ENCODE results near the gene SCARF2.

SCARF2 gene

GRCh38 chr22:20439556-20439927, 1.9 kb upstream of the SCARF2 start:
- no peak for DNase-seq (ENCODE audit: low spot score)

- DNase-seq (ENCODE audit: low spot score) = peak; percentile 83
These were observed 1.3 kb upstream of the SCARF2 start for GRCh38 chr22:20438678-20439492.

- DNase-seq (ENCODE audit: low spot score) = no peak
These were observed 727 bp upstream of the SCARF2 start for GRCh38 chr22:20438427-20438677.

GRCh38 chr22:20436768-20437612, 635 bp downstream of the SCARF2 start:
- peak; percentile 68 for DNase-seq (ENCODE audit: low spot score)

GRCh38 chr22:20436307-20436767, 1.3 kb downstream of the SCARF2 start:
- DNase-seq (ENCODE audit: low spot score) = peak; percentile 72

GRCh38 chr22:20435436-20436306, 2.0 kb downstream of the SCARF2 start:
- no peak for DNase-seq (ENCODE audit: low spot score)

GRCh38 chr22:20434773-20435172, 2.9 kb downstream of the SCARF2 start:
- no peak for DNase-seq (ENCODE audit: low spot score)

- DNase-seq (ENCODE audit: low spot score) = no peak
These were observed 3.3 kb downstream of the SCARF2 start for GRCh38 chr22:20434264-20434751.

- DNase-seq (ENCODE audit: low spot score) = no peak
These were observed 3.9 kb downstream of the SCARF2 start for GRCh38 chr22:20433686-20434241.

GRCh38 chr22:20433191-20433590, 4.4 kb downstream of the SCARF2 start:
- DNase-seq (ENCODE audit: low spot score) = no peak

GRCh38 chr22:20432244-20432686, 5.4 kb downstream of the SCARF2 start:
- DNase-seq (ENCODE audit: low spot score) = no peak

- DNase-seq (ENCODE audit: low spot score) = peak; percentile 54
These were observed 6.0 kb downstream of the SCARF2 start for GRCh38 chr22:20431511-20432192.

- DNase-seq (ENCODE audit: low spot score) = peak; percentile 96
These were observed 6.7 kb downstream of the SCARF2 start for GRCh38 chr22:20430720-20431510.

- no peak for DNase-seq (ENCODE audit: low spot score)
These were observed 7.4 kb downstream of the SCARF2 start for GRCh38 chr22:20430101-20430719.

- no peak for DNase-seq (ENCODE audit: low spot score)
These were observed 8.1 kb downstream of the SCARF2 start for GRCh38 chr22:20429254-20430100.

- no peak for DNase-seq (ENCODE audit: low spot score)
These were observed 8.9 kb downstream of the SCARF2 start for GRCh38 chr22:20428496-20429253.

GRCh38 chr22:20427945-20428417, 9.6 kb downstream of the SCARF2 start:
- DNase-seq (ENCODE audit: low spot score) = no peak
